GM08714 (cell line): ENCODE data around the gene CNPY4.

Experiments
- H3K4me3 ChIP-seq: fragments of 200-500 bp; sonication (Bioruptor generic); 2 replicates; pipeline ENCODE4 v1.5.1; 2014; ENCODE audit warnings: mild to moderate bottlenecking, low read length, inconsistent platforms
- ZNF274 ChIP-seq: IDR thresholded peaks from 2 replicates; pipeline ENCODE4 v1.6.1; 2012; ENCODE audit warnings: mild to moderate bottlenecking, low read depth, low read length

Gene CNPY4

GRCh38 chr7:100088621-100089457 lies 30.6 kb upstream of the CNPY4 start, which contains the start of gene COPS6:
TSS of gene COPS6 (plus strand) at chr7:100088969. CDS start at chr7:100088991, 22 bp downstream.
- peak within 1 kb of the TSS; percentile 87 for H3K4me3 ChIP-seq
- no peak for TF ChIP-seq ZNF274

GRCh38 chr7:100089458-100090196 lies 29.8 kb upstream of the CNPY4 start:
- peak overlapping the region; percentile 87 for H3K4me3 ChIP-seq

GRCh38 chr7:100090527-100091410 lies 28.7 kb upstream of the CNPY4 start:
- H3K4me3 ChIP-seq: no peak overlapping the region
- TF ChIP-seq ZNF274: no peak

More at GRCh38 chr7:100089458-100090196, 29.8 kb upstream of the CNPY4 start:
- no peak for TF ChIP-seq ZNF274

- H3K4me3 ChIP-seq: no peak overlapping the region
- no peak for TF ChIP-seq ZNF274
Measured at GRCh38 chr7:100091411-100092181, 27.8 kb upstream of the CNPY4 start.

- TF ChIP-seq ZNF274: no peak
- H3K4me3 ChIP-seq: no peak overlapping the region
Measured at GRCh38 chr7:100093054-100093453, 26.4 kb upstream of the CNPY4 start.

GRCh38 chr7:100093498-100093897 lies 25.9 kb upstream of the CNPY4 start:
- no peak for TF ChIP-seq ZNF274
- no peak overlapping the region for H3K4me3 ChIP-seq

GRCh38 chr7:100093925-100094486 lies 25.4 kb upstream of the CNPY4 start:
- no peak overlapping the region for H3K4me3 ChIP-seq
- no peak for TF ChIP-seq ZNF274

GRCh38 chr7:100095289-100095688 lies 24.1 kb upstream of the CNPY4 start:
- H3K4me3 ChIP-seq: no peak overlapping the region
- TF ChIP-seq ZNF274: no peak

GRCh38 chr7:100095704-100096103 lies 23.7 kb upstream of the CNPY4 start:
- TF ChIP-seq ZNF274: no peak
- no peak overlapping the region for H3K4me3 ChIP-seq

- TF ChIP-seq ZNF274: no peak
- no peak overlapping the region for H3K4me3 ChIP-seq
Measured at GRCh38 chr7:100098913-100099312, 20.5 kb upstream of the CNPY4 start.

GRCh38 chr7:100099452-100099851 lies 20.0 kb upstream of the CNPY4 start:
- TF ChIP-seq ZNF274: no peak
- peak overlapping the region; percentile 88 for H3K4me3 ChIP-seq

- TF ChIP-seq ZNF274: no peak
- peak overlapping the region; percentile 88 for H3K4me3 ChIP-seq
Measured at GRCh38 chr7:100100420-100101015, 18.9 kb upstream of the CNPY4 start.
